Activated T-helper 17 cell treated with anti-CD3 and anti-CD28 coated beads, Interleukin-2, amount 50 U/mL, for 72 hours (primary cell): Measurements from ENCODE around the gene GMEB2. TPM values are rescaled to one million over a fixed set of nuclear protein-coding genes. Genes with fewer than 3 reads are reported as not detected.

Source experiments
- ATAC-seq: fragments of 150-1000 bp; cut with Tn5 transposase; replicated peaks from 2 replicates; pipeline ENCODE4 v1.10.0; 2021; ENCODE audit warnings: mild to moderate bottlenecking, moderate library complexity
- H3K27ac Mint-ChIP-seq: one replicate; pipeline ENCODE4 v1.8.0; 2022; ENCODE audit warnings: mixed read lengths
- H3K27me3 Mint-ChIP-seq: one replicate; pipeline ENCODE4 v1.8.0; 2022; ENCODE audit warnings: mixed read lengths
- H3K36me3 Mint-ChIP-seq: one replicate; pipeline ENCODE4 v1.8.0; 2022; ENCODE audit warnings: low read depth, mild to moderate bottlenecking, mixed read lengths
- H3K4me1 Mint-ChIP-seq: one replicate; pipeline ENCODE4 v1.8.0; 2022; ENCODE audit warnings: mixed read lengths
- H3K4me3 Mint-ChIP-seq: one replicate; pipeline ENCODE4 v1.8.0; 2022; ENCODE audit warnings: mild to moderate bottlenecking, mixed read lengths
- H3K9me3 Mint-ChIP-seq: one replicate; pipeline ENCODE4 v1.8.0; 2022; ENCODE audit warnings: mixed read lengths
- total RNA-seq, 2 donors: library from RNA; stranded (reverse); gene quantifications; one replicate each; pipeline ENCODE4 v1.2.3, GENCODE V29; 2022

The GMEB2 gene
- total RNA-seq, 2 donors from 2014 or later: 11.5 to 19.6 TPM

- Mint-ChIP-seq H3K36me3 (peaks cover 74% of the 10 kb centered on the region), H3K9me3 (no peaks in the 10 kb centered on the region), H3K27me3 (no peaks in the 10 kb centered on the region), H3K4me1 (peaks cover 4% of the 10 kb centered on the region), H3K27ac (no peak overlapping the region), H3K4me3 (no peak overlapping the region)
- ATAC-seq: no peak
Measured at GRCh38 chr20:63599396-63600050, 27.4 kb downstream of the GMEB2 start.

- peaks cover 76% of the 10 kb centered on the region for H3K36me3 Mint-ChIP-seq
- no peak overlapping the region for H3K4me3 Mint-ChIP-seq
- no peak for ATAC-seq
- H3K9me3 Mint-ChIP-seq: no peaks in the 10 kb centered on the region
- peaks cover 4% of the 10 kb centered on the region for H3K4me1 Mint-ChIP-seq
- H3K27ac Mint-ChIP-seq: no peak overlapping the region
- H3K27me3 Mint-ChIP-seq: no peaks in the 10 kb centered on the region
Measured at GRCh38 chr20:63598479-63599395, 28.2 kb downstream of the GMEB2 start.

GRCh38 chr20:63597651-63598478, 29.0 kb downstream of the GMEB2 start:
- Mint-ChIP-seq H3K4me1 (peaks cover 4% of the 10 kb centered on the region), H3K9me3 (no peaks in the 10 kb centered on the region), H3K27ac (no peak overlapping the region), H3K4me3 (no peak overlapping the region), H3K27me3 (no peaks in the 10 kb centered on the region), H3K36me3 (peaks cover 76% of the 10 kb centered on the region)
- no peak for ATAC-seq

GRCh38 chr20:63596423-63596822, 30.5 kb downstream of the GMEB2 start:
- Mint-ChIP-seq H3K27ac (no peak overlapping the region), H3K27me3 (no peaks in the 10 kb centered on the region), H3K4me1 (peaks cover 4% of the 10 kb centered on the region), H3K9me3 (no peaks in the 10 kb centered on the region), H3K36me3 (peaks cover 70% of the 10 kb centered on the region), H3K4me3 (no peak overlapping the region)
- no peak for ATAC-seq

GRCh38 chr20:63595416-63596127, 31.3 kb downstream of the GMEB2 start:
- no peak for ATAC-seq
- H3K4me3 Mint-ChIP-seq: no peak overlapping the region
- no peaks in the 10 kb centered on the region for H3K27me3 Mint-ChIP-seq
- no peaks in the 10 kb centered on the region for H3K9me3 Mint-ChIP-seq
- H3K36me3 Mint-ChIP-seq: peaks cover 74% of the 10 kb centered on the region
- H3K27ac Mint-ChIP-seq: no peak overlapping the region
- H3K4me1 Mint-ChIP-seq: peaks cover 4% of the 10 kb centered on the region

- H3K27me3 Mint-ChIP-seq: no peaks in the 10 kb centered on the region
- no peaks in the 10 kb centered on the region for H3K4me1 Mint-ChIP-seq
- no peaks in the 10 kb centered on the region for H3K9me3 Mint-ChIP-seq
- peaks cover 80% of the 10 kb centered on the region for H3K36me3 Mint-ChIP-seq
- ATAC-seq: no peak
- no peak overlapping the region for H3K27ac Mint-ChIP-seq
- no peak overlapping the region for H3K4me3 Mint-ChIP-seq
Measured at GRCh38 chr20:63594043-63594561, 32.8 kb downstream of the GMEB2 start.

GRCh38 chr20:63592661-63593060, 34.2 kb downstream of the GMEB2 start:
- H3K36me3 Mint-ChIP-seq: peaks cover 74% of the 10 kb centered on the region
- H3K27ac Mint-ChIP-seq: no peak overlapping the region
- no peak for ATAC-seq
- H3K27me3 Mint-ChIP-seq: no peaks in the 10 kb centered on the region
- H3K4me1 Mint-ChIP-seq: peaks cover 3% of the 10 kb centered on the region
- no peak overlapping the region for H3K4me3 Mint-ChIP-seq
- H3K9me3 Mint-ChIP-seq: no peaks in the 10 kb centered on the region

GRCh38 chr20:63591786-63592355, 35.0 kb downstream of the GMEB2 start:
- H3K9me3 Mint-ChIP-seq: no peaks in the 10 kb centered on the region
- no peaks in the 10 kb centered on the region for H3K27me3 Mint-ChIP-seq
- H3K4me1 Mint-ChIP-seq: peaks cover 3% of the 10 kb centered on the region
- no peak for ATAC-seq
- peaks cover 66% of the 10 kb centered on the region for H3K36me3 Mint-ChIP-seq
- no peak overlapping the region for H3K4me3 Mint-ChIP-seq
- H3K27ac Mint-ChIP-seq: no peak overlapping the region

- Mint-ChIP-seq H3K36me3 (peaks cover 61% of the 10 kb centered on the region), H3K4me3 (no peak overlapping the region), H3K4me1 (peaks cover 3% of the 10 kb centered on the region), H3K27ac (no peak overlapping the region), H3K27me3 (no peaks in the 10 kb centered on the region), H3K9me3 (no peaks in the 10 kb centered on the region)
- no peak for ATAC-seq
Measured at GRCh38 chr20:63591147-63591533, 35.8 kb downstream of the GMEB2 start.

GRCh38 chr20:63590218-63591146, 36.4 kb downstream of the GMEB2 start:
- no peak overlapping the region for H3K4me3 Mint-ChIP-seq

GRCh38 chr20:63589261-63590217, 37.4 kb downstream of the GMEB2 start:
- Mint-ChIP-seq H3K27ac (no peak overlapping the region), H3K27me3 (no peaks in the 10 kb centered on the region), H3K4me3 (no peak overlapping the region), H3K4me1 (peaks cover 3% of the 10 kb centered on the region), H3K36me3 (peaks cover 50% of the 10 kb centered on the region), H3K9me3 (no peaks in the 10 kb centered on the region)
- no peak for ATAC-seq

More at GRCh38 chr20:63590218-63591146, 36.4 kb downstream of the GMEB2 start:
- Mint-ChIP-seq H3K4me1 (peaks cover 3% of the 10 kb centered on the region), H3K36me3 (peaks cover 60% of the 10 kb centered on the region), H3K9me3 (no peaks in the 10 kb centered on the region), H3K27me3 (no peaks in the 10 kb centered on the region), H3K27ac (no peak overlapping the region)
- ATAC-seq: no peak

GRCh38 chr20:63588641-63589041, 38.3 kb downstream of the GMEB2 start:
- Mint-ChIP-seq H3K27me3 (no peaks in the 10 kb centered on the region), H3K9me3 (no peaks in the 10 kb centered on the region), H3K4me3 (no peak overlapping the region), H3K36me3 (peaks cover 41% of the 10 kb centered on the region), H3K27ac (no peak overlapping the region), H3K4me1 (peaks cover 3% of the 10 kb centered on the region)
- no peak for ATAC-seq
